ENCODE data around the gene SFXN2.
"Not testable (repeated sequence)": the region's sequence is repeated elsewhere in the genome, so short reads cannot be mapped to it uniquely, and the experiment has no call there.

The SFXN2 gene

GRCh38 chr10:102691285-102692066, 23.0 kb upstream of the SFXN2 start:
- CTCF ChIA-PET = interaction anchor here (10.1 kb wide), 1 partner anchor 14 kb away, joined by 95 read pairs; no protein-coding TSS in a partner anchor
- TF ChIP-seq CTCF (IDR thresholded peaks at IDR 0.05; ENCODE audit: insufficient read depth, low read length, missing control alignments) = no peak
- H3K4me3 ChIP-seq (ENCODE audit: low read depth, low read length) = no peak overlapping the region
- POLR2A ChIA-PET = interaction anchor here (0.7 kb wide), 1 partner anchor 45 kb away, joined by 3 read pairs; no protein-coding TSS in a partner anchor
- no peak for DNase-seq (ENCODE audit: low read depth, low spot score)

GRCh38 chr10:102695401-102695800, 19.0 kb upstream of the SFXN2 start:
- CTCF ChIA-PET = not testable (repeated sequence)

GRCh38 chr10:102696736-102697135, 17.7 kb upstream of the SFXN2 start:
- H3K4me3 ChIP-seq (ENCODE audit: low read depth, low read length) = no peak overlapping the region
- ChIA-PET POLR2A (no interaction called here), CTCF (interaction anchor here (1.4 kb wide), 1 partner anchor 19 kb away, joined by 5 read pairs; no protein-coding TSS in a partner anchor)
- TF ChIP-seq CTCF (IDR thresholded peaks at IDR 0.05; ENCODE audit: insufficient read depth, low read length, missing control alignments) = no peak
- DNase-seq (ENCODE audit: low read depth, low spot score) = no peak

More at GRCh38 chr10:102695401-102695800, 19.0 kb upstream of the SFXN2 start:
- H3K4me3 ChIP-seq (ENCODE audit: low read depth, low read length); DNase-seq (ENCODE audit: low read depth, low spot score); POLR2A ChIA-PET: not testable (repeated sequence)

- ChIA-PET CTCF (interaction anchor here (0.8 to 2.8 kb wide), 2 partner anchors 10 to 20 kb away, joined by 3 to 27 read pairs; no protein-coding TSS in a partner anchor), POLR2A (no interaction called here)
These were observed 15.5 kb upstream of the SFXN2 start for GRCh38 chr10:102698894-102699293.

GRCh38 chr10:102701272-102701671, 13.2 kb upstream of the SFXN2 start:
- H3K4me3 ChIP-seq (ENCODE audit: low read depth, low read length) = no peak overlapping the region
- no peak for DNase-seq (ENCODE audit: low read depth, low spot score)
- CTCF ChIA-PET = interaction anchor here (1.0 to 4.2 kb wide), 2 partner anchors 12 to 22 kb away, joined by 4 to 26 read pairs; partner anchors contain the start of gene ARL3
- no peak for TF ChIP-seq CTCF (IDR thresholded peaks at IDR 0.05; ENCODE audit: insufficient read depth, low read length, missing control alignments)
- POLR2A ChIA-PET = interaction anchor here (0.7 kb wide), 1 partner anchor 15 kb away, joined by 3 read pairs; no protein-coding TSS in a partner anchor

More at GRCh38 chr10:102698894-102699293, 15.5 kb upstream of the SFXN2 start:
- DNase-seq (ENCODE audit: low read depth, low spot score) = no peak
- no peak for TF ChIP-seq CTCF (IDR thresholded peaks at IDR 0.05; ENCODE audit: insufficient read depth, low read length, missing control alignments)
- H3K4me3 ChIP-seq (ENCODE audit: low read depth, low read length) = no peak overlapping the region

- CTCF ChIA-PET = interaction anchor here (1.0 to 4.2 kb wide), 4 partner anchors 12 to 28 kb away, joined by 3 to 26 read pairs (median 4); partner anchors contain the start of gene ARL3
- POLR2A ChIA-PET = interaction anchor here (0.7 kb wide), 1 partner anchor 16 kb away, joined by 3 read pairs; no protein-coding TSS in a partner anchor
- no peak for DNase-seq (ENCODE audit: low read depth, low spot score)
- TF ChIP-seq CTCF (IDR thresholded peaks at IDR 0.05; ENCODE audit: insufficient read depth, low read length, missing control alignments) = no peak
- no peak overlapping the region for H3K4me3 ChIP-seq (ENCODE audit: low read depth, low read length)
These were observed 12.6 kb upstream of the SFXN2 start for GRCh38 chr10:102701796-102702195.
